GM23338 (cell line): ENCODE data around the gene FBP1. TPM values are rescaled to one million over a fixed set of nuclear protein-coding genes. Genes with fewer than 3 reads are reported as not detected.

ENCODE experiments used
- CTCF ChIP-seq, 2 experiments: fragments of 200-600 bp in 1 of 2; sonication (generic) in 1 of 2; conservative IDR thresholded peaks; 2 replicates each; pipeline versions ENCODE4 v1.5.1 to v1.6.1; 2016 to 2017; ENCODE audit warnings: antibody characterized with exemption in 2 of 2, low read depth in 2 of 2, mild to moderate bottlenecking in 2 of 2, moderate library complexity in 1 of 2
- ETS1 ChIP-seq: IDR thresholded peaks from 2 replicates; pipeline ENCODE4 v1.6.1; 2016; ENCODE audit warnings: antibody characterized with exemption
- NANOG ChIP-seq: IDR thresholded peaks from 2 replicates; pipeline ENCODE4 v1.6.1; 2016; ENCODE audit warnings: antibody characterized with exemption, borderline replicate concordance
- REST ChIP-seq: IDR thresholded peaks from one replicate; pipeline ENCODE4 v1.6.1; 2018; ENCODE audit warnings: antibody characterized with exemption; ENCODE audit not compliant: unreplicated experiment
- STAT1 ChIP-seq: IDR thresholded peaks from one replicate; pipeline ENCODE4 v1.6.1; 2016; ENCODE audit warnings: antibody characterized with exemption; ENCODE audit not compliant: unreplicated experiment
- polyA plus RNA-seq: library from polyadenylated mRNA; unstranded; fragments of >200 nt; fragmentation: Nextera tagmentation; extraction: Ambion mirVana; gene quantifications from 2 replicates; pipeline ENCODE4 v1.2.1, GENCODE V29; 2016
- total RNA-seq: library from RNA; depleted of rRNA; stranded (reverse); fragments of >200 nt; shearing (Covaris generic); gene quantifications from 2 replicates; pipeline ENCODE4 v1.2.3, GENCODE V29; 2014
- TF ChIP-seq, protein P1 (sequence below): fragments of 250-450 bp; sonication (Bioruptor Pico); IDR thresholded peaks from 2 replicates; pipeline ENCODE4 v1.5.0; 2020; ENCODE audit warnings: mild to moderate bottlenecking, moderate library complexity

Gene FBP1
- total and polyA plus RNA-seq, 2 experiments from 2014 or later = 3.0 to 3.3 TPM

DNA sequence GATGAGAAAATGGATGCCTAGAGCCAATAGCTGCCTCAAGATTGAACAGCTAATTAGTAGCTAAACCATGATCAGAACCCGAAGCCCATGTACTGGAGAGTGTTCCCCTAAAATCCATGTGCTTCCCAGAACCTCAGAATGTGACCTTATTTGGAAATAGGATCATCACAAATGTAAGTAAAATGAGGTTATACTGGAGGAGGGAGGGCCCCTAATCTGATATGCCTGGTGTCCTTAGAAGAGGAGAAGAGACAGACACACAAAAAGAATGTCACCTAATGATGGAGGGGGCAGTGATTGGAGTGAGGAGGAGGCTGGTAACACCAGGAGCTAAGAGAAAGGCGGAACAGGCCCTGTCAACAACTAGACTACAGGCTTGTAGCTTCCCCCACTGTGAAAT is 41.3 kb upstream of the FBP1 start (continued):
- TF ChIP-seq, protein P1, sequence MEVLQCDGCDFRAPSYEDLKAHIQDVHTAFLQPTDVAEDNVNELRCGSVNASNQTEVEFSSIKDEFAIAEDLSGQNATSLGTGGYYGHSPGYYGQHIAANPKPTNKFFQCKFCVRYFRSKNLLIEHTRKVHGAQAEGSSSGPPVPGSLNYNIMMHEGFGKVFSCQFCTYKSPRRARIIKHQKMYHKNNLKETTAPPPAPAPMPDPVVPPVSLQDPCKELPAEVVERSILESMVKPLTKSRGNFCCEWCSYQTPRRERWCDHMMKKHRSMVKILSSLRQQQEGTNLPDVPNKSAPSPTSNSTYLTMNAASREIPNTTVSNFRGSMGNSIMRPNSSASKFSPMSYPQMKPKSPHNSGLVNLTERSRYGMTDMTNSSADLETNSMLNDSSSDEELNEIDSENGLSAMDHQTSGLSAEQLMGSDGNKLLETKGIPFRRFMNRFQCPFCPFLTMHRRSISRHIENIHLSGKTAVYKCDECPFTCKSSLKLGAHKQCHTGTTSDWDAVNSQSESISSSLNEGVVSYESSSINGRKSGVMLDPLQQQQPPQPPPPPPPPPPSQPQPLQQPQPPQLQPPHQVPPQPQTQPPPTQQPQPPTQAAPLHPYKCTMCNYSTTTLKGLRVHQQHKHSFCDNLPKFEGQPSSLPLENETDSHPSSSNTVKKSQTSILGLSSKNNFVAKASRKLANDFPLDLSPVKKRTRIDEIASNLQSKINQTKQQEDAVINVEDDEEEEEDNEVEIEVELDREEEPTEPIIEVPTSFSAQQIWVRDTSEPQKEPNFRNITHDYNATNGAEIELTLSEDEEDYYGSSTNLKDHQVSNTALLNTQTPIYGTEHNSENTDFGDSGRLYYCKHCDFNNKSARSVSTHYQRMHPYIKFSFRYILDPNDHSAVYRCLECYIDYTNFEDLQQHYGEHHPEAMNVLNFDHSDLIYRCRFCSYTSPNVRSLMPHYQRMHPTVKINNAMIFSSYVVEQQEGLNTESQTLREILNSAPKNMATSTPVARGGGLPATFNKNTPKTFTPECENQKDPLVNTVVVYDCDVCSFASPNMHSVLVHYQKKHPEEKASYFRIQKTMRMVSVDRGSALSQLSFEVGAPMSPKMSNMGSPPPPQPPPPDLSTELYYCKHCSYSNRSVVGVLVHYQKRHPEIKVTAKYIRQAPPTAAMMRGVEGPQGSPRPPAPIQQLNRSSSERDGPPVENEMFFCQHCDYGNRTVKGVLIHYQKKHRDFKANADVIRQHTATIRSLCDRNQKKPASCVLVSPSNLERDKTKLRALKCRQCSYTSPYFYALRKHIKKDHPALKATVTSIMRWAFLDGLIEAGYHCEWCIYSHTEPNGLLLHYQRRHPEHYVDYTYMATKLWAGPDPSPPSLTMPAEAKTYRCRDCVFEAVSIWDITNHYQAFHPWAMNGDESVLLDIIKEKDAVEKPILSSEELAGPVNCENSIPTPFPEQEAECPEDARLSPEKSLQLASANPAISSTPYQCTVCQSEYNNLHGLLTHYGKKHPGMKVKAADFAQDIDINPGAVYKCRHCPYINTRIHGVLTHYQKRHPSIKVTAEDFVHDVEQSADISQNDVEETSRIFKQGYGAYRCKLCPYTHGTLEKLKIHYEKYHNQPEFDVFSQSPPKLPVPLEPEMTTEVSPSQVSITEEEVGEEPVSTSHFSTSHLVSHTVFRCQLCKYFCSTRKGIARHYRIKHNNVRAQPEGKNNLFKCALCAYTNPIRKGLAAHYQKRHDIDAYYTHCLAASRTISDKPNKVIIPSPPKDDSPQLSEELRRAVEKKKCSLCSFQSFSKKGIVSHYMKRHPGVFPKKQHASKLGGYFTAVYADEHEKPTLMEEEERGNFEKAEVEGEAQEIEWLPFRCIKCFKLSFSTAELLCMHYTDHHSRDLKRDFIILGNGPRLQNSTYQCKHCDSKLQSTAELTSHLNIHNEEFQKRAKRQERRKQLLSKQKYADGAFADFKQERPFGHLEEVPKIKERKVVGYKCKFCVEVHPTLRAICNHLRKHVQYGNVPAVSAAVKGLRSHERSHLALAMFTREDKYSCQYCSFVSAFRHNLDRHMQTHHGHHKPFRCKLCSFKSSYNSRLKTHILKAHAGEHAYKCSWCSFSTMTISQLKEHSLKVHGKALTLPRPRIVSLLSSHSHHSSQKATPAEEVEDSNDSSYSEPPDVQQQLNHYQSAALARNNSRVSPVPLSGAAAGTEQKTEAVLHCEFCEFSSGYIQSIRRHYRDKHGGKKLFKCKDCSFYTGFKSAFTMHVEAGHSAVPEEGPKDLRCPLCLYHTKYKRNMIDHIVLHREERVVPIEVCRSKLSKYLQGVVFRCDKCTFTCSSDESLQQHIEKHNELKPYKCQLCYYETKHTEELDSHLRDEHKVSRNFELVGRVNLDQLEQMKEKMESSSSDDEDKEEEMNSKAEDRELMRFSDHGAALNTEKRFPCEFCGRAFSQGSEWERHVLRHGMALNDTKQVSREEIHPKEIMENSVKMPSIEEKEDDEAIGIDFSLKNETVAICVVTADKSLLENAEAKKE (CRISPR knock-in tag) = no peak
- no peak for TF ChIP-seq NANOG
- no peak for TF ChIP-seq ETS1
- TF ChIP-seq STAT1 = no peak
- TF ChIP-seq REST = no peak
- no peak for TF ChIP-seq CTCF (conservative IDR thresholded peaks at IDR 0.05; ENCODE audit: low read depth in 2 of 2)
